LNCAP (cell line): ENCODE results near the gene NELL2.

ENCODE experiments used
- TF ChIP-seq, protein P1 (sequence below): fragments of 450-650 bp; IDR thresholded peaks from 2 replicates; pipeline ENCODE4 v1.5.1; 2017; ENCODE audit warnings: mild to moderate bottlenecking

Gene NELL2

DNA sequence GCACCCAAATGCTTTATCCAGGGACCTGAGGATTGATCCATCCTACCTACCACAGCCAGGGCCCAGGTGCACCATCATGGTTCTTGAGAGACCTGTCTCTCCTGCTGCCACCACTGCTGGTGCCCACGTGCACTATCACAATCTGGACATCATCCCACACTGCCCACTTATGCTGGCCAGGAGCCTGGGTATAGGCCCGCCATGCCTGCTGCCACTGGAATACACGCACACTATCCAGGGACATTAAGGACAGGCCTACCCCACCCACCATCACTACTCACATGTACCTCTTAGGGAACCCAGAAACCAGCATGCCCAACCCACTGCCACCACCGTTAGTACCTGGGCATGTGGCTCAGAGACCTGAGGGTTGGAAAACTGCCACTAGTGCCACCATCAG is 207.7 kb downstream of the NELL2 start:
- TF ChIP-seq, protein P1, sequence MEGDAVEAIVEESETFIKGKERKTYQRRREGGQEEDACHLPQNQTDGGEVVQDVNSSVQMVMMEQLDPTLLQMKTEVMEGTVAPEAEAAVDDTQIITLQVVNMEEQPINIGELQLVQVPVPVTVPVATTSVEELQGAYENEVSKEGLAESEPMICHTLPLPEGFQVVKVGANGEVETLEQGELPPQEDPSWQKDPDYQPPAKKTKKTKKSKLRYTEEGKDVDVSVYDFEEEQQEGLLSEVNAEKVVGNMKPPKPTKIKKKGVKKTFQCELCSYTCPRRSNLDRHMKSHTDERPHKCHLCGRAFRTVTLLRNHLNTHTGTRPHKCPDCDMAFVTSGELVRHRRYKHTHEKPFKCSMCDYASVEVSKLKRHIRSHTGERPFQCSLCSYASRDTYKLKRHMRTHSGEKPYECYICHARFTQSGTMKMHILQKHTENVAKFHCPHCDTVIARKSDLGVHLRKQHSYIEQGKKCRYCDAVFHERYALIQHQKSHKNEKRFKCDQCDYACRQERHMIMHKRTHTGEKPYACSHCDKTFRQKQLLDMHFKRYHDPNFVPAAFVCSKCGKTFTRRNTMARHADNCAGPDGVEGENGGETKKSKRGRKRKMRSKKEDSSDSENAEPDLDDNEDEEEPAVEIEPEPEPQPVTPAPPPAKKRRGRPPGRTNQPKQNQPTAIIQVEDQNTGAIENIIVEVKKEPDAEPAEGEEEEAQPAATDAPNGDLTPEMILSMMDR = no peak

GRCh38 chr12:44667461-44667860 is 208.7 kb downstream of the NELL2 start:
- TF ChIP-seq, protein P1 = no peak

DNA sequence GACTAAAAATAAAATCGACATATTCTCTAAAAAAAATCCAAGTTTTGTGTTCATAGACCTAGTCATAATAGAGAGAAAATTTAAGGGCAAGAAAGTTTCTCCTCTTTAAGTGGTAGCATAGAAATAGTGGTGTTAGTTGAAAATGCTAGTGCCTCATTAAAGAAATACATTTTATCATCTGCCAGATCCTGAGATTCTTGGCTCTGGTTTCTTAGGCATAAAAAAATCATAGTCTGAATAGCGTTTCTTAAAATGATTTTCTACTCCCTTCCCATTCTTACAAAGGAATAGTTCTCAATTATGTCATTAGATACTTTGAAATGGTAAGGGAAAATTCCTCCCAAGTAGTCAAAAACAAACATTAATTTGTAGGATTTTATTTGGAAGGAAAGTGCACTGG is 212.8 kb downstream of the NELL2 start:
- TF ChIP-seq, protein P1 = no peak

GRCh38 chr12:44655846-44656245 is 220.3 kb downstream of the NELL2 start:
- TF ChIP-seq, protein P1 = no peak

DNA sequence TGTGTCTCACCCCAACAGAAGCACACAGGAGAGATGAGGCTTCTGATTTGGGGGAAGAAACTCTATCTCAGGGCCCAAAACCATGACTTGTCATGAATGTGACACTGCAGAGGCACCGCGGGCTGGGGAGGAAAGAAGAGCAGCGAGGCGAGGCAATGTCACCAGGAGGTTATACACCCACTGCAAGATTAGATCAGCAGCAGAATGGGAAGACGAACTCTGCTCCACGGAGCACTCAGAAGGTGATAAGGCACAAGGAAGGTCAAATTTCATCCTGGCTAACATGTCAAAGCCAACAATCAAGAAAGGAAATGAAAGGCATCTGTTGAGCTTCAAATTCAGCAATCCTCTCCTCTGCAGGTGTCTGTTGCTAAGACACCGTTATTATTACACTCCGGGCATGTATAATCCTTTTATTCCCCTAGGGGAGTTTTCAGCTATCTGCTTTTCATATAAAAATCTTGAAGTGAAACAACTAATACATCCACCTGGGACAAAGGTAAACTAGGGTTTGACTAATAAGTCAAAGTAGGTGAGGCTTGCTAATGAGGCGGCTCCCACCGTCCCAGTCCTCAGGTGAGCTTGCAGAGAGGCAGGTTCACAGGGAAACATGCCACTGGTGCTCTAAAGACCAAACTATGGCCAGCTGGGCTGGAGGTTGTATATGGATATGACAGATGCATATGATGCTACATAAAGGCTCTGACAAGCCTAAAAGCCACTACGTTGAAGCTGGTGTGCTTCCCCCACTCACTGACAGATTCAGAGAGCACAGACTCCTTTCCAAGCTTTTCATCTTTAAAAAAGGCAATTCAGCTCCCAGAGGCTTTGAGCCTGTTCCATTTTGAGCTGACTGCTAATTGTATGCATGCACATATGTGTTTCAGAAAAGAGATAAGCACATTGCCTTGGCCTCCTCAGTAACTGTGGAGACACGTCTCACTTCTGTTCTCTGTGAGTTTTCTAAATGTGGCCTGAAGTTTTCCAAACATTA is 221.2 kb downstream of the NELL2 start:
- TF ChIP-seq, protein P1 = no peak

GRCh38 chr12:44653861-44654527 is 222.1 kb downstream of the NELL2 start:
- TF ChIP-seq, protein P1 = no peak

GRCh38 chr12:44649693-44650092 is 226.4 kb downstream of the NELL2 start:
- TF ChIP-seq, protein P1 = no peak
